ENCODE results near the gene ZCCHC4.
"Not testable (repeated sequence)": the region's sequence is repeated elsewhere in the genome, so short reads cannot be mapped to it uniquely, and the experiment has no call there.

The ZCCHC4 gene

DNA sequence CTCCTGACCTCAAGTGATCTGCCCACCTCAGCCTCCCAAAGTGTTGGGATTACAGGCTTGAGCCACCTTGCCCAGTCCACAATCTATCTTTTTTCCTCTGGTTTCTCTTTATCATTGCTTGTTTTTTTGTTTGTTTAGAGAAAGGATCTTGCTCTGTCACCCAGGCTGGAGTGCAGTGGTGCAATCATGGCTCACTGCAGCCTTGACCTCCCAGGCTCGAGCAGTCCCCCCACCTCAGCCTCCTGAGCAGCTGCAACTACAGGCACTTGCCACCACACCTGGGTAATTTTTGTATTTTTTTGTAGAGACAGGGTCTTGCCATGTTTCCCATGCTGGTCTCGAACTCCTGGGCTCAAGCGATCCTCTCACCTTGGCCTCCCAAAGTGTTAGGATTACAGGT is 15.9 kb downstream of the ZCCHC4 start:
- not testable (repeated sequence) for H3K9me3 ChIP-seq (ENCODE audit: control insufficient read depth in 1 of 2, low read length in 2 of 2); H3K36me3 ChIP-seq (ENCODE audit: control insufficient read depth in 1 of 2, insufficient read depth in 2 of 2, low read length in 2 of 2); H3K4me1 ChIP-seq (ENCODE audit: control insufficient read depth in 1 of 2, insufficient read depth in 2 of 2, low read length in 2 of 2); H3K27me3 ChIP-seq (ENCODE audit: low read depth, low read length); H3K4me3 ChIP-seq (ENCODE audit: low read depth in 1 of 2, low read length in 2 of 2); H3K27ac ChIP-seq (ENCODE audit: low read length)

GRCh38 chr4:25330335-25330734 is 17.8 kb downstream of the ZCCHC4 start:
- H3K27ac ChIP-seq (ENCODE audit: low read length) = no peak overlapping the region
- H3K4me3 ChIP-seq (ENCODE audit: low read depth in 1 of 2, low read length in 2 of 2) = no peak overlapping the region

DNA sequence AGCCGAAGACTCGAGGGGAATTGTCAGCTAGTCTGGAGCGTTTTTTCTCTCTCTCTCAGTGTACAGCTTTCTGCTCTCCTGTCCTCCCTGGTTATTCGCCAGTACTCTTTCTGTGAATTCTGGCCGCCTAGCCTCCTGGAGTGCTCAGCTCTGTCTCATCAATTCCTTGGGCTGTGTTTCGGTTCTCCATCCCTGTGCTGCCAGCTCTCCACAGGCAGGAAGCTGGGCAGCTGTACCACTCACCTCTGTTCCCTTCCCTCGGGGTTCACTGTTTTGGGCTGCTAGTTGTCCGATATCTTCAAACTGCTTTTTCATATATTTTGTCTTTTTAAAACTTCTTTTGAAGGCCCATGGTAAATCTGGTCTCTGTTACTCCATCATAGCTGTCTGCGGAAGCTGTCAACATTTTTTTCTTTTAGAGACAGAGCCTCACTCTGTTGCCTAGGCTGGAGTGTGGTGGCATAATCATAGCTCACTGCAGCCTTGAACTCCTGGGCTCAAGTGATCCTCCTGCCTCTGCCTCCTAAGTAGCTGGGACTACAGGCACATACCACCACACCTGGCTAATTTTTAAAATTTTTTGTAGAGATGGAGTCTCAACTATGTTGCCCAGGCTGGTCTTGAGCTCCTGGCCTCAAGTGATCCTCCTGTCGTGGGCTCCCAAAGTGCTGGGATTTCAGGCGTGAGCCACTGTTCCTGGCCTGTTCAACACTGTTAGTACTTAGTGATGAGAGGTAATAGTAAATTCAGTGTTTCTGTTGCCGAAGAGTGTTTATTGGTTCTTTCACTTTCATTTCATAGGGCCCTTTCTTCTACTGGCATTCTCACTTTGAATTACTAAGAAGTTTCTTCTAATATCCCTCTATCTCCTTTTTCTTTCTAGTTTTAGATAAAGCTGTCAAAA is 18.6 kb downstream of the ZCCHC4 start:
- no peaks in the 10 kb centered on the region for H3K9me3 ChIP-seq (ENCODE audit: control insufficient read depth in 1 of 2, low read length in 2 of 2)
- peaks cover 3 to 4% of the 10 kb centered on the region in 2 donors for H3K36me3 ChIP-seq (ENCODE audit: control insufficient read depth in 1 of 2, insufficient read depth in 2 of 2, low read length in 2 of 2)
- H3K27me3 ChIP-seq (ENCODE audit: low read depth, low read length) = no peaks in the 10 kb centered on the region
- peak overlapping the region; percentile 51 for H3K27ac ChIP-seq (ENCODE audit: low read length)
- H3K4me1 ChIP-seq (ENCODE audit: control insufficient read depth in 1 of 2, insufficient read depth in 2 of 2, low read length in 2 of 2) = peaks cover 0 to 6% of the 10 kb centered on the region in 2 donors
- peak overlapping the region; percentile 24 to 57 for H3K4me3 ChIP-seq (ENCODE audit: low read depth in 1 of 2, low read length in 2 of 2)

More at GRCh38 chr4:25330335-25330734, 17.8 kb downstream of the ZCCHC4 start:
- Histone ChIP-seq H3K36me3 (ENCODE audit: control insufficient read depth in 1 of 2, insufficient read depth in 2 of 2, low read length in 2 of 2) (peaks cover 0 to 4% of the 10 kb centered on the region in 2 donors), H3K27me3 (ENCODE audit: low read depth, low read length) (no peaks in the 10 kb centered on the region), H3K9me3 (ENCODE audit: control insufficient read depth in 1 of 2, low read length in 2 of 2) (no peaks in the 10 kb centered on the region), H3K4me1 (ENCODE audit: control insufficient read depth in 1 of 2, insufficient read depth in 2 of 2, low read length in 2 of 2) (peaks cover 0 to 6% of the 10 kb centered on the region in 2 donors)

DNA sequence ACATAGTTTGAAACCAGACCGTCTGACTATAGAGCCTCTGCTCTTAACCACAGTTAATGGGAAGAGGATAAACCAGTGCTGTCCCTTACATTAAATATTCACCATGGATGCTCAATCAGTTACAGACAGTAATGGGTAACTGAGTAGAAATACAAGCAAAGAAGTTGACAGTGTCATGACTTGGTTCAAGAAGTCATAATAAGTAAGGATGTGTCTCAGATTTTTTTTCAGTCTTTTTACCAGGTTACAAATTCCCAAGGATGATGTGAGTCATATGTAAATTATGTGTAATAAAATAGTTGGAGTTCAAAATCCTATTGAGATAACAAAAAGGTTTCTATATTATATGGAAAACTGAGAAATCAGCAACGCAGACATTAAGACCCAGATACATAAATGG is 31.1 kb downstream of the ZCCHC4 start:
- H3K9me3 ChIP-seq (ENCODE audit: control insufficient read depth in 1 of 2, low read length in 2 of 2) = no peaks in the 10 kb centered on the region
- no peaks in the 10 kb centered on the region for H3K4me1 ChIP-seq (ENCODE audit: control insufficient read depth in 1 of 2, insufficient read depth in 2 of 2, low read length in 2 of 2)
- H3K36me3 ChIP-seq (ENCODE audit: control insufficient read depth in 1 of 2, insufficient read depth in 2 of 2, low read length in 2 of 2) = peaks cover 0 to 6% of the 10 kb centered on the region in 2 donors
- H3K27ac ChIP-seq (ENCODE audit: low read length) = no peak overlapping the region
- no peaks in the 10 kb centered on the region for H3K27me3 ChIP-seq (ENCODE audit: low read depth, low read length)
- no peak overlapping the region for H3K4me3 ChIP-seq (ENCODE audit: low read depth in 1 of 2, low read length in 2 of 2)

DNA sequence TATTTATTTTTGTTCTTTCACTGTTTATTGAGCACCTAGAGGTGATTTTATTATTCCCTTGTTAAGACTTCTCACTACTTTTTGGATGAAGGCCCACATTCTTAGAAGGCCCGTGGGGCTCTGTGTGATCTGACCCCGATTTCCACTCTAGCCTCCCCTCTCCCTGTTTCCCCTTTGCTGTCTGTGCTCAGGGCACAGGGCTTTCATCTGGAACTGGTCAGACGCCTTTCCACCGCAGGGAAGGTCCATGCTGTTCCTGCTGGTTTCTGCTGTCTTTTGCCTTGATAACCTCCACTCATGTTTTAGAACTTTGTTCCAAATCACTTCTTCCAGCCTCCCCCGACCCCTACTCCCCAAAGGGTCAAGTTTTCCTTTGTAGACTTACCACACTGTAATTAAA is 33.2 kb downstream of the ZCCHC4 start:
- no peak overlapping the region for H3K27ac ChIP-seq (ENCODE audit: low read length)
- H3K4me1 ChIP-seq (ENCODE audit: control insufficient read depth in 1 of 2, insufficient read depth in 2 of 2, low read length in 2 of 2) = no peaks in the 10 kb centered on the region
- H3K27me3 ChIP-seq (ENCODE audit: low read depth, low read length) = no peaks in the 10 kb centered on the region
- H3K36me3 ChIP-seq (ENCODE audit: control insufficient read depth in 1 of 2, insufficient read depth in 2 of 2, low read length in 2 of 2) = peaks cover 0 to 12% of the 10 kb centered on the region in 2 donors
- H3K9me3 ChIP-seq (ENCODE audit: control insufficient read depth in 1 of 2, low read length in 2 of 2) = no peaks in the 10 kb centered on the region
- no peak overlapping the region for H3K4me3 ChIP-seq (ENCODE audit: low read depth in 1 of 2, low read length in 2 of 2)

GRCh38 chr4:25346913-25347312 is 34.3 kb downstream of the ZCCHC4 start:
- H3K27me3 ChIP-seq (ENCODE audit: low read depth, low read length) = no peaks in the 10 kb centered on the region
- no peak overlapping the region for H3K27ac ChIP-seq (ENCODE audit: low read length)
- no peaks in the 10 kb centered on the region for H3K4me1 ChIP-seq (ENCODE audit: control insufficient read depth in 1 of 2, insufficient read depth in 2 of 2, low read length in 2 of 2)
- H3K9me3 ChIP-seq (ENCODE audit: control insufficient read depth in 1 of 2, low read length in 2 of 2) = no peaks in the 10 kb centered on the region
- no peak overlapping the region for H3K4me3 ChIP-seq (ENCODE audit: low read depth in 1 of 2, low read length in 2 of 2)
- H3K36me3 ChIP-seq (ENCODE audit: control insufficient read depth in 1 of 2, insufficient read depth in 2 of 2, low read length in 2 of 2) = peaks cover 0 to 17% of the 10 kb centered on the region in 2 donors

- Histone ChIP-seq H3K27ac (ENCODE audit: low read length) (no peak overlapping the region), H3K27me3 (ENCODE audit: low read depth, low read length) (no peaks in the 10 kb centered on the region), H3K9me3 (ENCODE audit: control insufficient read depth in 1 of 2, low read length in 2 of 2) (no peaks in the 10 kb centered on the region), H3K36me3 (ENCODE audit: control insufficient read depth in 1 of 2, insufficient read depth in 2 of 2, low read length in 2 of 2) (peaks cover 0 to 19% of the 10 kb centered on the region in 2 donors), H3K4me3 (ENCODE audit: low read depth in 1 of 2, low read length in 2 of 2) (no peak overlapping the region), H3K4me1 (ENCODE audit: control insufficient read depth in 1 of 2, insufficient read depth in 2 of 2, low read length in 2 of 2) (no peaks in the 10 kb centered on the region)
Observed at GRCh38 chr4:25347473-25347872, 34.9 kb downstream of the ZCCHC4 start.

GRCh38 chr4:25347971-25348370 is 35.4 kb downstream of the ZCCHC4 start:
- Histone ChIP-seq H3K27ac (ENCODE audit: low read length) (no peak overlapping the region), H3K4me1 (ENCODE audit: control insufficient read depth in 1 of 2, insufficient read depth in 2 of 2, low read length in 2 of 2) (no peaks in the 10 kb centered on the region), H3K4me3 (ENCODE audit: low read depth in 1 of 2, low read length in 2 of 2) (no peak overlapping the region), H3K9me3 (ENCODE audit: control insufficient read depth in 1 of 2, low read length in 2 of 2) (no peaks in the 10 kb centered on the region), H3K36me3 (ENCODE audit: control insufficient read depth in 1 of 2, insufficient read depth in 2 of 2, low read length in 2 of 2) (peaks cover 0 to 19% of the 10 kb centered on the region in 2 donors), H3K27me3 (ENCODE audit: low read depth, low read length) (no peaks in the 10 kb centered on the region)

GRCh38 chr4:25350561-25350960 is 38.0 kb downstream of the ZCCHC4 start:
- peaks cover 0 to 19% of the 10 kb centered on the region in 2 donors for H3K36me3 ChIP-seq (ENCODE audit: control insufficient read depth in 1 of 2, insufficient read depth in 2 of 2, low read length in 2 of 2)

GRCh38 chr4:25351777-25352416 is 39.3 kb downstream of the ZCCHC4 start:
- peaks cover 0 to 19% of the 10 kb centered on the region in 2 donors for H3K36me3 ChIP-seq (ENCODE audit: control insufficient read depth in 1 of 2, insufficient read depth in 2 of 2, low read length in 2 of 2)
- H3K4me1 ChIP-seq (ENCODE audit: control insufficient read depth in 1 of 2, insufficient read depth in 2 of 2, low read length in 2 of 2) = no peaks in the 10 kb centered on the region
- H3K27ac ChIP-seq (ENCODE audit: low read length) = no peak overlapping the region
- no peaks in the 10 kb centered on the region for H3K9me3 ChIP-seq (ENCODE audit: control insufficient read depth in 1 of 2, low read length in 2 of 2)
- no peak overlapping the region for H3K4me3 ChIP-seq (ENCODE audit: low read depth in 1 of 2, low read length in 2 of 2)
- H3K27me3 ChIP-seq (ENCODE audit: low read depth, low read length) = no peaks in the 10 kb centered on the region

More at GRCh38 chr4:25350561-25350960, 38.0 kb downstream of the ZCCHC4 start:
- Histone ChIP-seq H3K4me1 (ENCODE audit: control insufficient read depth in 1 of 2, insufficient read depth in 2 of 2, low read length in 2 of 2) (no peaks in the 10 kb centered on the region), H3K27me3 (ENCODE audit: low read depth, low read length) (no peaks in the 10 kb centered on the region), H3K4me3 (ENCODE audit: low read depth in 1 of 2, low read length in 2 of 2) (no peak overlapping the region), H3K27ac (ENCODE audit: low read length) (no peak overlapping the region), H3K9me3 (ENCODE audit: control insufficient read depth in 1 of 2, low read length in 2 of 2) (no peaks in the 10 kb centered on the region)

GRCh38 chr4:25356068-25356467 is 43.5 kb downstream of the ZCCHC4 start:
- Histone ChIP-seq H3K27ac (ENCODE audit: low read length) (no peak overlapping the region), H3K9me3 (ENCODE audit: control insufficient read depth in 1 of 2, low read length in 2 of 2) (no peaks in the 10 kb centered on the region), H3K36me3 (ENCODE audit: control insufficient read depth in 1 of 2, insufficient read depth in 2 of 2, low read length in 2 of 2) (peaks cover 0 to 6% of the 10 kb centered on the region in 2 donors), H3K27me3 (ENCODE audit: low read depth, low read length) (no peaks in the 10 kb centered on the region), H3K4me1 (ENCODE audit: control insufficient read depth in 1 of 2, insufficient read depth in 2 of 2, low read length in 2 of 2) (no peaks in the 10 kb centered on the region), H3K4me3 (ENCODE audit: low read depth in 1 of 2, low read length in 2 of 2) (no peak overlapping the region)

Measured in muscle layer of duodenum (tissue), 2 donors.